ENCODE results near the gene VEPH1.

The VEPH1 gene

DNA sequence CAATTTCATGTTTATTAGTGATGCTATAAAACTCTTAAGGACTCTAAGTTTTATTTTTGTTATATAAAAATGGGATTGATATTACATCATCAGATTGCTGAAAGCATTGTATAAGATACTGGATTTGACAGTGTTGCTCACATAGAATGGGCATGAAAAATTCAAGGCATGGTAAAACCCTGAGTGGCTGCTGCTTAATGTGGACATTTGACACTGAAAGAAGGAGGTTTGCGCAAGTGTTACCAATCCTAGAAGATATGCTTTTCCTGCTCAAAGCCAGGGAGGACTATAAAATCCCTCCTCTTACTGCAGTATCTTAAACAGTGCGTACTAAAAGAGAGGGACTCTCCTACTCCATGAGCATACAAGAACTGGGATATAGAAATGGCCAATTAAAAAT lies 132.3 kb downstream of the VEPH1 start:
- CTCF ChIA-PET = no interaction called here
- 100% methylated on average over 1 of the region's 2 CpGs for WGBS (ENCODE audit: insufficient coverage)

DNA sequence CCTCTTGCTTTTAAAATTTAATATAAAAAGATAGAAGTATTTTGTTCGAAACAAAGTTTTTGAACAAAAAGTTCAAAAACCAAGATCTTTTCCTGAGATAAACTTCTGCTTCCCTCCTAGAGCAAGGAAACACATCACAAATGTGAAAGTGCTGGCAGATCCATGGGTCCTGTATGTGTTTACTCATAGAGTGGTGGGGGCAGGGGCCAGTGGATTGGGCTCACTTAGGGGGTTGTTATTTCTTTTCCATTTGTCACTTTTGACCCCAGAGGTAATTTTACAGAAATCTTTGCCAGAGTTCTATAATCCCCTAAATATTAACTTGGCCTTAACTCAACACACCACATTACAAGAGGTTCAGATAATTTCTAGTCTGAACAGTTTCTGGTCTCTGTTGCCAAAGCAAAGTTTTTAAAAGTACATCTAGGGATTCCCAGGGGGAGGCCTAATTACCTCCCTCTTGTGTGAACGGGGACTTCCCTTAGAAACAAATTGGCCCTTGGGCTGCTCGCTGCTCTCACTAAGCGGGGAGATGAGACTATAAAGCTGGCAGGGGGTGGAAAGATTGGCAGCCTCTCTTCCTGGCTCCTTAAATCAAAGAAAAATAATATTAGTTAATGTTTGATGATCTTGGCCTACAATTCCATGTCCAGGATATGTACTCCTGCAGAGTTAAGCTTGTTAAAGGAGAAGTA lies 133.3 kb downstream of the VEPH1 start:
- ChIA-PET POLR2A (no interaction called here), CTCF (no interaction called here)
- no peaks in the 10 kb centered on the region for H3K36me3 ChIP-seq (ENCODE audit: control insufficient read depth in 4 of 4, insufficient read depth in 4 of 4, low read length in 3 of 4)
- peaks cover 0 to 8% (median 2%) of the 10 kb centered on the region in 4 experiments for H3K4me1 ChIP-seq (ENCODE audit: control extremely low read depth in 1 of 4, control insufficient read depth in 4 of 4, insufficient read depth in 4 of 4, low read length in 3 of 4)
- H3K4me3 ChIP-seq (ENCODE audit: control insufficient read depth in 1 of 7, extremely low read depth in 1 of 7, insufficient read depth in 4 of 7, low read depth in 2 of 7, low read length in 6 of 7) = no peak overlapping the region
- no peak for DNase-seq
- no peaks in the 10 kb centered on the region for H3K9me3 ChIP-seq (ENCODE audit: control extremely low read depth in 1 of 5, control insufficient read depth in 4 of 5, insufficient read depth in 2 of 5, low read depth in 1 of 5, low read length in 4 of 5)
- no peak overlapping the region for H3K27ac ChIP-seq (ENCODE audit: insufficient read depth in 1 of 2, low read depth in 1 of 2, low read length in 2 of 2, poor library complexity in 1 of 2, severe bottlenecking in 2 of 2)
- no peaks in the 10 kb centered on the region for H3K27me3 ChIP-seq (replicated peaks in 2 of 5; ENCODE audit: control insufficient read depth in 4 of 5, insufficient read depth in 5 of 5, low read length in 4 of 5)
- WGBS (ENCODE audit: insufficient coverage) = no CpG with 5 or more reads among the region's 4 CpGs

More for the DNA sequence above, 132.3 kb downstream of the VEPH1 start:
- no peak overlapping the region for H3K4me3 ChIP-seq (ENCODE audit: control insufficient read depth in 1 of 7, extremely low read depth in 1 of 7, insufficient read depth in 4 of 7, low read depth in 2 of 7, low read length in 6 of 7)
- H3K27ac ChIP-seq (ENCODE audit: insufficient read depth in 1 of 2, low read depth in 1 of 2, low read length in 2 of 2, poor library complexity in 1 of 2, severe bottlenecking in 2 of 2) = no peak overlapping the region
- H3K4me1 ChIP-seq (ENCODE audit: control extremely low read depth in 1 of 4, control insufficient read depth in 4 of 4, insufficient read depth in 4 of 4, low read length in 3 of 4) = no peaks in the 10 kb centered on the region
- no peaks in the 10 kb centered on the region for H3K27me3 ChIP-seq (replicated peaks in 2 of 5; ENCODE audit: control insufficient read depth in 4 of 5, insufficient read depth in 5 of 5, low read length in 4 of 5)
- no peaks in the 10 kb centered on the region for H3K9me3 ChIP-seq (ENCODE audit: control extremely low read depth in 1 of 5, control insufficient read depth in 4 of 5, insufficient read depth in 2 of 5, low read depth in 1 of 5, low read length in 4 of 5)
- H3K36me3 ChIP-seq (ENCODE audit: control insufficient read depth in 4 of 4, insufficient read depth in 4 of 4, low read length in 3 of 4) = no peaks in the 10 kb centered on the region
- POLR2A ChIA-PET = no interaction called here
- no peak for DNase-seq

DNA sequence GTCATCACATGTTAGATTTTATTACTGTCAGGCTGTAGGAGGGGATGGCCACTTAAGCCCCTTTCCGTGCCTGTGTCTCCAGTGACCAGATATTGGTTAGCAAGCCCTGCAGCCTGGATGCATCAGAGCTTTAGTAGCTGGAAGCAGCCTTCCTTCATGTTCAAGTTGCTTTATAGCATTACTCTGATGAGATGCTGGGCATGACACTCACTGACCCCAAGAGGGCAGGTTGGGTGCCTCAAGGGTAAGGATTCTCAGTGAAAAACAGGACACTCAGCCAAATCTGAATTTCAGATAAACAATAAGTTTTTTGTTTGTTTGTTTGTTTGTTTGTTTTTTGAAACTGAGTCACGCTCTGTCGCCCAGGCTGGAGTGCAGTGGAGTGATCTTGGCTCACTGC lies 135.0 kb downstream of the VEPH1 start:
- Histone ChIP-seq H3K36me3 (ENCODE audit: control insufficient read depth in 4 of 4, insufficient read depth in 4 of 4, low read length in 3 of 4) (no peaks in the 10 kb centered on the region), H3K27me3 (replicated peaks in 2 of 5; ENCODE audit: control insufficient read depth in 4 of 5, insufficient read depth in 5 of 5, low read length in 4 of 5) (no peaks in the 10 kb centered on the region), H3K4me1 (ENCODE audit: control extremely low read depth in 1 of 4, control insufficient read depth in 4 of 4, insufficient read depth in 4 of 4, low read length in 3 of 4) (peaks cover 0 to 8% (median 2%) of the 10 kb centered on the region in 4 experiments), H3K27ac (ENCODE audit: insufficient read depth in 1 of 2, low read depth in 1 of 2, low read length in 2 of 2, poor library complexity in 1 of 2, severe bottlenecking in 2 of 2) (no peak overlapping the region), H3K4me3 (ENCODE audit: control insufficient read depth in 1 of 7, extremely low read depth in 1 of 7, insufficient read depth in 4 of 7, low read depth in 2 of 7, low read length in 6 of 7) (no peak overlapping the region), H3K9me3 (ENCODE audit: control extremely low read depth in 1 of 5, control insufficient read depth in 4 of 5, insufficient read depth in 2 of 5, low read depth in 1 of 5, low read length in 4 of 5) (no peaks in the 10 kb centered on the region)
- ChIA-PET CTCF (no interaction called here), POLR2A (interaction anchor here (0.6 kb wide), 1 partner anchor 76 kb away, joined by 3 read pairs; no protein-coding TSS in a partner anchor)
- no peak for DNase-seq
- 100% methylated on average over 3 of the region's 3 CpGs for WGBS (ENCODE audit: insufficient coverage)

- 90% methylated on average over 2 of the region's 3 CpGs for WGBS (ENCODE audit: insufficient coverage)
- Histone ChIP-seq H3K4me1 (ENCODE audit: control extremely low read depth in 1 of 4, control insufficient read depth in 4 of 4, insufficient read depth in 4 of 4, low read length in 3 of 4) (peaks cover 0 to 8% (median 2%) of the 10 kb centered on the region in 4 experiments), H3K36me3 (ENCODE audit: control insufficient read depth in 4 of 4, insufficient read depth in 4 of 4, low read length in 3 of 4) (no peaks in the 10 kb centered on the region), H3K4me3 (ENCODE audit: control insufficient read depth in 1 of 7, extremely low read depth in 1 of 7, insufficient read depth in 4 of 7, low read depth in 2 of 7, low read length in 6 of 7) (no peak overlapping the region), H3K27ac (ENCODE audit: insufficient read depth in 1 of 2, low read depth in 1 of 2, low read length in 2 of 2, poor library complexity in 1 of 2, severe bottlenecking in 2 of 2) (no peak overlapping the region), H3K27me3 (replicated peaks in 2 of 5; ENCODE audit: control insufficient read depth in 4 of 5, insufficient read depth in 5 of 5, low read length in 4 of 5) (no peaks in the 10 kb centered on the region), H3K9me3 (ENCODE audit: control extremely low read depth in 1 of 5, control insufficient read depth in 4 of 5, insufficient read depth in 2 of 5, low read depth in 1 of 5, low read length in 4 of 5) (no peaks in the 10 kb centered on the region)
- no peak for DNase-seq
- ChIA-PET CTCF (interaction anchor here (0.7 kb wide), 1 partner anchor 73 kb away, joined by 4 read pairs; the partner anchor contains the start of gene PTX3), POLR2A (no interaction called here)
These were observed 139.8 kb downstream of the VEPH1 start for GRCh38 chr3:157363393-157363792.

DNA sequence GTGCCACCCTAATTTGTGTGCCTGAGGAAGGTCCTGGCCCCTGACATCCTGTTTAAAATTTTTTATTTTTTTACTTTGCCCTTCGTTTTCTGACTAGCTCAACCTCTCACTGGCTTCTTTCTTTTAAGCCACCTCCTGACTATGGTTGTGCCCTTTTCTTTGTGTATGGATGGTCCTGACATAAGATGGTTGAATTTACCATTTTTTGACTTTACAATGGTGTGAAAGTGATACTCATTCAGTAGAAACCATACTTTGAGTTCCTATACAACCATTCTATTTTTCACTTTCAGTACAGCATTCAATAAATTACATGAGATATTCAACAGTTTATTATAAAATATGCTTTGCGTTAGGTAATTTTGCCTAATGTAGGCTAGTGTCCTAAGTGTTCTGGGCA lies 140.9 kb downstream of the VEPH1 start:
- DNase-seq = no peak
- ChIA-PET CTCF (interaction anchor here (1.0 kb wide), 1 partner anchor 74 kb away, joined by 3 read pairs; the partner anchor contains the start of gene PTX3), POLR2A (no interaction called here)
- WGBS (ENCODE audit: insufficient coverage) = no CpG with 5 or more reads among the region's 2 CpGs
- no peaks in the 10 kb centered on the region for H3K36me3 ChIP-seq (ENCODE audit: control insufficient read depth in 4 of 4, insufficient read depth in 4 of 4, low read length in 3 of 4)
- peaks cover 0 to 8% (median 2%) of the 10 kb centered on the region in 4 experiments for H3K4me1 ChIP-seq (ENCODE audit: control extremely low read depth in 1 of 4, control insufficient read depth in 4 of 4, insufficient read depth in 4 of 4, low read length in 3 of 4)
- H3K27me3 ChIP-seq (replicated peaks in 2 of 5; ENCODE audit: control insufficient read depth in 4 of 5, insufficient read depth in 5 of 5, low read length in 4 of 5) = no peaks in the 10 kb centered on the region
- H3K27ac ChIP-seq (ENCODE audit: insufficient read depth in 1 of 2, low read depth in 1 of 2, low read length in 2 of 2, poor library complexity in 1 of 2, severe bottlenecking in 2 of 2) = no peak overlapping the region
- H3K4me3 ChIP-seq (ENCODE audit: control insufficient read depth in 1 of 7, extremely low read depth in 1 of 7, insufficient read depth in 4 of 7, low read depth in 2 of 7, low read length in 6 of 7) = no peak overlapping the region
- H3K9me3 ChIP-seq (ENCODE audit: control extremely low read depth in 1 of 5, control insufficient read depth in 4 of 5, insufficient read depth in 2 of 5, low read depth in 1 of 5, low read length in 4 of 5) = no peaks in the 10 kb centered on the region

GRCh38 chr3:157360044-157360443 lies 143.2 kb downstream of the VEPH1 start:
- Histone ChIP-seq H3K9me3 (ENCODE audit: control extremely low read depth in 1 of 5, control insufficient read depth in 4 of 5, insufficient read depth in 2 of 5, low read depth in 1 of 5, low read length in 4 of 5) (no peaks in the 10 kb centered on the region), H3K4me1 (ENCODE audit: control extremely low read depth in 1 of 4, control insufficient read depth in 4 of 4, insufficient read depth in 4 of 4, low read length in 3 of 4) (peaks cover 0 to 15% (median 5%) of the 10 kb centered on the region in 4 experiments), H3K27ac (ENCODE audit: insufficient read depth in 1 of 2, low read depth in 1 of 2, low read length in 2 of 2, poor library complexity in 1 of 2, severe bottlenecking in 2 of 2) (no peak overlapping the region), H3K4me3 (ENCODE audit: control insufficient read depth in 1 of 7, extremely low read depth in 1 of 7, insufficient read depth in 4 of 7, low read depth in 2 of 7, low read length in 6 of 7) (no peak overlapping the region), H3K36me3 (ENCODE audit: control insufficient read depth in 4 of 4, insufficient read depth in 4 of 4, low read length in 3 of 4) (no peaks in the 10 kb centered on the region), H3K27me3 (replicated peaks in 2 of 5; ENCODE audit: control insufficient read depth in 4 of 5, insufficient read depth in 5 of 5, low read length in 4 of 5) (no peaks in the 10 kb centered on the region)
- 95% methylated on average over 2 of the region's 2 CpGs for WGBS (ENCODE audit: insufficient coverage)
- no peak for DNase-seq
- CTCF ChIA-PET = no interaction called here
- POLR2A ChIA-PET = no interaction called here

DNA sequence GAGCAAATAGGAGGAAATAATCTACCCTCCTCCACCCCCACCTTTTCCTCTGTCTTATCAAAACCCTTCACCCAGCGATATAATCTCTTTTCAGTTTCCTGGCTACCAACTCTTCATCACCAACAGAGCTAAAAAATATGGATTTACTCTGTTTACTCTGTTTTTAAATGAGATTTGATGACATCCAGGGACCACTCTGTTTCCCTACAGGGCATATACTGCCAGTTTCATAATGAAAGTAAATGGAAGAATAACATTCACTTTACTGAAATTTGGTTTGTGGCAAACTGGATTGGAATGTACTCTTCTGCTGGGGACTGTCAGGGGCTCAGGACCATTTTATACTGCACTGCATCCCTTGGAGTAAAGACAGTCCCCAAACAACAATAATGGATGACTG lies 146.7 kb downstream of the VEPH1 start:
- ChIA-PET POLR2A (no interaction called here), CTCF (no interaction called here)
- Histone ChIP-seq H3K27ac (ENCODE audit: insufficient read depth in 1 of 2, low read depth in 1 of 2, low read length in 2 of 2, poor library complexity in 1 of 2, severe bottlenecking in 2 of 2) (no peak overlapping the region), H3K9me3 (ENCODE audit: control extremely low read depth in 1 of 5, control insufficient read depth in 4 of 5, insufficient read depth in 2 of 5, low read depth in 1 of 5, low read length in 4 of 5) (no peaks in the 10 kb centered on the region), H3K4me3 (ENCODE audit: control insufficient read depth in 1 of 7, extremely low read depth in 1 of 7, insufficient read depth in 4 of 7, low read depth in 2 of 7, low read length in 6 of 7) (no peak overlapping the region), H3K36me3 (ENCODE audit: control insufficient read depth in 4 of 4, insufficient read depth in 4 of 4, low read length in 3 of 4) (no peaks in the 10 kb centered on the region), H3K27me3 (replicated peaks in 2 of 5; ENCODE audit: control insufficient read depth in 4 of 5, insufficient read depth in 5 of 5, low read length in 4 of 5) (no peaks in the 10 kb centered on the region), H3K4me1 (ENCODE audit: control extremely low read depth in 1 of 4, control insufficient read depth in 4 of 4, insufficient read depth in 4 of 4, low read length in 3 of 4) (peaks cover 0 to 18% (median 5%) of the 10 kb centered on the region in 4 experiments)
- WGBS (ENCODE audit: insufficient coverage) = no CpG with 5 or more reads among the region's 1 CpG
- no peak for DNase-seq
